ENCODE results near the gene ZNF578. TPM values are rescaled to one million over a fixed set of nuclear protein-coding genes. Genes with fewer than 3 reads are reported as not detected.
A peak's percentile ranks its signal among the peaks of the same experiment; 100 is the strongest.

ZNF578 gene
- total and polyA plus RNA-seq, 9 of the 15 experiments (the other 6 are each of a cell fraction or from before 2014, with no cell fraction given) = 0.05 to 0.29 (median 0.15) TPM

DNA sequence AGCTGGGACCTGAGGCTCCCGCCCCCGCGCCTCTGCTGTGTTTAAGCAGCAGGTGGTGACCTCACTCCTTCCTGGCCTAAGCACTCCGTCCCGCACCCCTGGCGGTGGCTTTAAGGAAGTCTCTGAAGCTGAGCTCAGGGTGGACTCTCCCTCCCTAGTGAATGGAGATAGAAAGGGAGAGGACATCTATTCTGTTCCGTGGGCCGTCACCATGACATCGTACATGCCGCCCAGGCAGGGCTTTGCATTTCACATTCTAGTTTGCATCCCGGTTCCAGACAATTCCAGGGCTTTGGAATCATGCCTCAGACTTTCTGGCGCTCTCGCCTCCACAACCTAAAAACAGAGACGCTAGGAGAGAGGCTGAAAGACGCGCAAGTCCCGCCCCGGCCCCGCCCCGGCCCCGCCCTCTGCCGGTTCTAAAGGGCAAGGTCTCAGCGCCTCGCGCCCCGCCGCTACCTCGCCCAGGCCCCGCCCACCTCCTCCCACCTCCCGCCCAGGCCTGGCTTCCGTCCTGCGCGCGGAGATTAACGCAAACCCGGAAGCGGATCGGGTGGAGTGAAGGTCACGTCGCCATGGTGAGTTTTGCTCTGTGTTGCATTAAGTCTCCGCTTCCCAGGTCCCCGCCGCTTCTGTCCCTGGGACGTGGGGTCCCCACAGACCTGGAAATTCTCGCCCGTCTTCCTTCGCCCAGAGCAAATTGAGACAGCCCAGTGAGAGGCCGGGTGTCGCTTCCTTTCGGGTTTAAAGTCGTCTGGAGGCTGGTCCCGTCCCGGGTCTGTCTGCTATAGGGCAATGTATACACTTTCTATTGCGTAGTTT, 74.0 kb downstream of the ZNF578 start, which contains the start of gene ZNF808 (continued):
- TF ChIP-seq ZBTB11 (CRISPR knock-in tag; IDR thresholded peaks at IDR 0.05) (peak in 1 of 3 experiments; percentile 66; a peak in 2 of 6 replicates), CTCFL (IDR thresholded peaks at IDR 0.05; ENCODE audit: borderline replicate concordance, insufficient read depth, low read depth, low read length, poor library complexity, severe bottlenecking) (peak; percentile 69), MXI1 (IDR thresholded peaks at IDR 0.05; ENCODE audit: low read depth, low read length) (no peak), MBD2 (IDR thresholded peaks at IDR 0.05; ENCODE audit: borderline replicate concordance, low read depth) (0 out of 2 replicates have a peak, but pooled peaks have one; percentile 16), ZNF586 (CRISPR knock-in tag; conservative IDR thresholded peaks at IDR 0.05) (no peak), FOS (IDR thresholded peaks at IDR 0.05; ENCODE audit: extremely low read depth, insufficient read length) (no peak), STAT5A (IDR thresholded peaks at IDR 0.05; ENCODE audit: borderline replicate concordance, low read length) (no peak), ZNF785 (CRISPR knock-in tag; IDR thresholded peaks at IDR 0.05) (no peak), HNRNPUL1 (IDR thresholded peaks at IDR 0.05; ENCODE audit: low read length) (no peak)
- TF ChIP-seq, protein P1, sequence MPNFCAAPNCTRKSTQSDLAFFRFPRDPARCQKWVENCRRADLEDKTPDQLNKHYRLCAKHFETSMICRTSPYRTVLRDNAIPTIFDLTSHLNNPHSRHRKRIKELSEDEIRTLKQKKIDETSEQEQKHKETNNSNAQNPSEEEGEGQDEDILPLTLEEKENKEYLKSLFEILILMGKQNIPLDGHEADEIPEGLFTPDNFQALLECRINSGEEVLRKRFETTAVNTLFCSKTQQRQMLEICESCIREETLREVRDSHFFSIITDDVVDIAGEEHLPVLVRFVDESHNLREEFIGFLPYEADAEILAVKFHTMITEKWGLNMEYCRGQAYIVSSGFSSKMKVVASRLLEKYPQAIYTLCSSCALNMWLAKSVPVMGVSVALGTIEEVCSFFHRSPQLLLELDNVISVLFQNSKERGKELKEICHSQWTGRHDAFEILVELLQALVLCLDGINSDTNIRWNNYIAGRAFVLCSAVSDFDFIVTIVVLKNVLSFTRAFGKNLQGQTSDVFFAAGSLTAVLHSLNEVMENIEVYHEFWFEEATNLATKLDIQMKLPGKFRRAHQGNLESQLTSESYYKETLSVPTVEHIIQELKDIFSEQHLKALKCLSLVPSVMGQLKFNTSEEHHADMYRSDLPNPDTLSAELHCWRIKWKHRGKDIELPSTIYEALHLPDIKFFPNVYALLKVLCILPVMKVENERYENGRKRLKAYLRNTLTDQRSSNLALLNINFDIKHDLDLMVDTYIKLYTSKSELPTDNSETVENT (CRISPR knock-in tag; IDR thresholded peaks at IDR 0.05) = no peak
- TF ChIP-seq, protein P2, sequence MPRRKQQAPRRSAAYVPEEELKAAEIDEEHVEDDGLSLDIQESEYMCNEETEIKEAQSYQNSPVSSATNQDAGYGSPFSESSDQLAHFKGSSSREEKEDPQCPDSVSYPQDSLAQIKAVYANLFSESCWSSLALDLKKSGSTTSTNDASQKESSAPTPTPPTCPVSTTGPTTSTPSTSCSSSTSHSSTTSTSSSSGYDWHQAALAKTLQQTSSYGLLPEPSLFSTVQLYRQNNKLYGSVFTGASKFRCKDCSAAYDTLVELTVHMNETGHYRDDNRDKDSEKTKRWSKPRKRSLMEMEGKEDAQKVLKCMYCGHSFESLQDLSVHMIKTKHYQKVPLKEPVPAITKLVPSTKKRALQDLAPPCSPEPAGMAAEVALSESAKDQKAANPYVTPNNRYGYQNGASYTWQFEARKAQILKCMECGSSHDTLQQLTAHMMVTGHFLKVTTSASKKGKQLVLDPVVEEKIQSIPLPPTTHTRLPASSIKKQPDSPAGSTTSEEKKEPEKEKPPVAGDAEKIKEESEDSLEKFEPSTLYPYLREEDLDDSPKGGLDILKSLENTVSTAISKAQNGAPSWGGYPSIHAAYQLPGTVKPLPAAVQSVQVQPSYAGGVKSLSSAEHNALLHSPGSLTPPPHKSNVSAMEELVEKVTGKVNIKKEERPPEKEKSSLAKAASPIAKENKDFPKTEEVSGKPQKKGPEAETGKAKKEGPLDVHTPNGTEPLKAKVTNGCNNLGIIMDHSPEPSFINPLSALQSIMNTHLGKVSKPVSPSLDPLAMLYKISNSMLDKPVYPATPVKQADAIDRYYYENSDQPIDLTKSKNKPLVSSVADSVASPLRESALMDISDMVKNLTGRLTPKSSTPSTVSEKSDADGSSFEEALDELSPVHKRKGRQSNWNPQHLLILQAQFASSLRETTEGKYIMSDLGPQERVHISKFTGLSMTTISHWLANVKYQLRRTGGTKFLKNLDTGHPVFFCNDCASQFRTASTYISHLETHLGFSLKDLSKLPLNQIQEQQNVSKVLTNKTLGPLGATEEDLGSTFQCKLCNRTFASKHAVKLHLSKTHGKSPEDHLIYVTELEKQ (CRISPR knock-in tag; IDR thresholded peaks at IDR 0.05) = no peak
- TF ChIP-seq, protein P3, sequence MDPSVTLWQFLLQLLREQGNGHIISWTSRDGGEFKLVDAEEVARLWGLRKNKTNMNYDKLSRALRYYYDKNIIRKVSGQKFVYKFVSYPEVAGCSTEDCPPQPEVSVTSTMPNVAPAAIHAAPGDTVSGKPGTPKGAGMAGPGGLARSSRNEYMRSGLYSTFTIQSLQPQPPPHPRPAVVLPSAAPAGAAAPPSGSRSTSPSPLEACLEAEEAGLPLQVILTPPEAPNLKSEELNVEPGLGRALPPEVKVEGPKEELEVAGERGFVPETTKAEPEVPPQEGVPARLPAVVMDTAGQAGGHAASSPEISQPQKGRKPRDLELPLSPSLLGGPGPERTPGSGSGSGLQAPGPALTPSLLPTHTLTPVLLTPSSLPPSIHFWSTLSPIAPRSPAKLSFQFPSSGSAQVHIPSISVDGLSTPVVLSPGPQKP (CRISPR knock-in tag; IDR thresholded peaks at IDR 0.05) = no peak
